Tracheal epithelial cell (primary cell): Measurements from ENCODE around the gene SCN1B. TPM values are rescaled to one million over a fixed set of nuclear protein-coding genes. Genes with fewer than 3 reads are reported as not detected.

Experiments
- total RNA-seq: library from RNA; depleted of rRNA; stranded (reverse); fragments of >200 nt; gene quantifications from 2 replicates; pipeline ENCODE4 v1.2.1, GENCODE V29; 2014

SCN1B gene
- 0.48 TPM in 1 of 2 replicates, not detected in the other for total RNA-seq

GRCh38 chr19:35030257-35031071, at the start of gene SCN1B:
SCN1B (plus strand) TSS chr19:35030470; CDS start chr19:35030821, 351 bp downstream.

GRCh38 chr19:34999498-35000337, 30.6 kb upstream of the SCN1B start, which contains the start of gene GRAMD1A:
GRAMD1A (plus strand) TSS chr19:35000323; CDS start chr19:35000479, 156 bp downstream.

GRCh38 chr19:35041548-35042055, 11.3 kb downstream of the SCN1B start, which contains the start of gene HPN:
HPN (plus strand) TSS chr19:35041721; CDS start chr19:35042507, 786 bp downstream.

Other genes starting within 250 kb of the SCN1B start
- gene ZNF30, start 103.6 kb upstream of the SCN1B start, total RNA-seq = 1.7 and 3.2 TPM in 2 replicates
- gene ZNF792, start 66.2 kb upstream of the SCN1B start, total RNA-seq = 3.4 and 4.1 TPM in 2 replicates
- 14.5 and 15.4 TPM in 2 replicates for gene GRAMD1A, start 30.1 kb upstream of the SCN1B start, total RNA-seq
- 0.72 TPM in 1 of 2 replicates, not detected in the other for gene HPN, start 11.3 kb downstream of the SCN1B start, total RNA-seq
- 346 and 846 TPM in 2 replicates for gene FXYD3, start 85.4 kb downstream of the SCN1B start, total RNA-seq
- under 0.01 TPM in 1 of 2 replicates, not detected in the other for gene LGI4, start 104.6 kb downstream of the SCN1B start, total RNA-seq
- not detected in 2 replicates for gene FXYD1, start 108.4 kb downstream of the SCN1B start, total RNA-seq
- not detected in 2 replicates for gene FXYD7, start 112.8 kb downstream of the SCN1B start, total RNA-seq
- 8.2 and 12.8 TPM in 2 replicates for gene FXYD5, start 124.3 kb downstream of the SCN1B start, total RNA-seq
- not detected in 2 replicates for gene FAM187B, start 198.3 kb downstream of the SCN1B start, total RNA-seq
- gene LSR, start 218.5 kb downstream of the SCN1B start, total RNA-seq = 45.0 and 50.6 TPM in 2 replicates
- 41.4 and 53.7 TPM in 2 replicates for gene USF2, start 238.5 kb downstream of the SCN1B start, total RNA-seq